HPDE6-E6E7 (cell line): ENCODE measurements around the gene RECK.
"Not testable (repeated sequence)": the region's sequence is repeated elsewhere in the genome, so short reads cannot be mapped to it uniquely, and the experiment has no call there.

Experiments
- DNase-seq: peaks from one replicate; pipeline ENCODE4 v3.0.0; 2011; ENCODE audit warnings: missing footprints; ENCODE audit errors: extremely low spot score

RECK gene

DNA sequence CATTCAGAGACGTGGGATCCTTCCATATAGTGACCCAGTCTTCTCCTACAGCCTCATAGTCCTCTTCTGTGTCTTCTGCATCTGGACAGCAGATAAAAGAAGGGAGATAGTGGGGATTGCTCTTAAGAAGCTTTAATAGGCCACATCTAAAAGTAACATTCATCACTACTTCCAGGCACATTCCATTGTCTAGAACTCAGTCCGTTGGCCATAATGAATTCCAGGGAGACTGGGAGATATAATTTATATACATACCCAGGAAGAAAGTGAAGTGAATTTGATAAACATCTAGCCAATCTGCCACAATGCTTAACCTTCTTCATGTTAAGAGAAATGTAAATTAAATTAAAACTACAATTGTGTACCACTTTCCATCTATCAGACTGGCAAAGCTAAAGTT is 77.3 kb downstream of the RECK start:
- DNase-seq = no peak

DNA sequence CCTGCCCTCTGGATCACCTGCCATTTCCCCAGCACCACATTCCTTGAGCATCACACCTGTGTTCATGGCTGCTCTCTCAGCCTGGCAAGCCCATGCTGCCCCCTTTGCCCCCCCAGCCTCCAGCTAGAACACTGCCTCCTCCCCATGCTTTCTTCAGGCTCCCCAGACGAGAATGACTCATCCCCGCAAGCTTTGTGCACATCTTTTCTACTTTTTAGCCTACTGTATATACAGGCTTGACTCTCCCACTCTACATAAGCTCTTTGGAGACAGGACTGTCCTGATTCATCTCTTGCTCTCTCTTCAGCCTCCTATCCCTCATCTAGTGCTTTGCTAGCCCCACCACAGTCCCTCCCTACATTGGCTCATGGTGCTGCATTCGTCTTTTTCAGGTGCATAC is 79.9 kb downstream of the RECK start:
- DNase-seq = no peak

DNA sequence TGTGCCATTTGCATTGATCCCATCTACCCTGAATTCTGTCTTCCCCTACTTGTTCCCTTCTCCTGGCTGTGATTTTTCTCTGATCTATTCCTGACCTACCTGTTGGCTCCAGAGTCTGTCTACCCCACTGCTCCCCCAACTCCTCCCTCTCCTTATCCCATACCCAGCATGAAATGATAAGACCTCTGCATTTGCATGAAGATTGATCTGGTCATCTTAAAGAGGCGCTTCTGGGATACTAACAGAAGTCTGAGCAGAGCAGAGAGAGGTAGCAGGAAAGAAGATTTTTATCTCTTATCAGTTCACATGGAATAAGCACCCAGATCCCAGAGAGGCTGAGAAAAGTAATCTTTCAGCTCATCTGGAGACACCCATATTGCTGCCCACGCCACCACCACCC is 81.5 kb downstream of the RECK start:
- no peak for DNase-seq

DNA sequence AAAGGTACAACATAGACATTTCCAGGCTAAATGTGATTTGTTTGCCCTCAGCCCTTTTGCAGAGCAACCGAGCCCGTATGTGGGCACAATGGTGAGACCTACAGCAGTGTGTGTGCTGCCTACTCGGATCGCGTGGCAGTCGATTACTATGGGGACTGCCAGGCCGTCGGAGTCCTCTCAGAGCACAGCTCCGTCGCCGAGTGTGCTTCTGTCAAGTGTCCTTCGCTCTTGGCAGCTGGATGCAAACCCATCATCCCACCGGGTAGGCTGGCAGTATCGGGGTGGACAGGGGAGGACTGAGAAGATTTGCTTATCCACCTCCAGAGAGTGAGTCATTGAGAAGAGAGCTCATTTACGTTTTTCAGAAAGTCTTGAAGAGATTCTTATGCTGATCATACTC is 82.0 kb downstream of the RECK start:
- no peak for DNase-seq

DNA sequence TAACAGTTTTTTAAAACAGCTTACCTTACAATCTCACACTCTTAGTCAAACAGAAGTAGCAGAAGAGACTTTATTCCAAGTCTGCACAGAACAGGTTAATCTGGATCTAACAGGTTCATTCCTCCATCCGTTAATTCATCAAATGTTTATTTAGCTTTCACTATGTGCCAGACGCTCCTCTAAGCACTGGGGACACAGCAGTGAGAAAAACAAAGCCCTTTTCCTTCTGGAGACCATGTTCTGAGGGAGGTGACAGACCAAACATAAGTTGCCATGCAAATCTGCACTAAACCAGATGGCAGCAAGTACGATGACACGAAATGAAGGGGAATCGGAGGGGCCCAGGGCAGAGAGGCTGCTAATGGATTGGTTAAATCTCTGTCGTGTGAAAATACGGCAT is 82.8 kb downstream of the RECK start:
- DNase-seq = no peak

DNA sequence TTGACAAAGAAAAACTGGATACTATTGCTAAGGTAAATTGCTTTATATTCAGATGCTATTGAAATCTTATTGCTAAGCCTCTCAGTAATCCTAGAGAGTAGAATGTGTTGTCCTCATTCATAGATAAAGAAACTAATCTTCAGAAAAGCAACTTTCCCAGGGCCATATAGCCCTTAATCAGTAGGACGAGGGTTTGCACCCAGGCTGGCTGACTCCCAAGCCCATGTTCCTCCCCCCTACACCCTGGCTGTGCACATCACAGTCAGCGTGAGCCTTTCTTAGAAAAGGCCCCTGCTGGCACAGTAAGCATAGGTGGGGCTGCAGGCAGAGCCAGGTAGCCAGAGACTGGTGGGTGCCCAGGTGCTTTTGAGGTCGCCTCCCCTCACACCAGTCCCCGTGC is 84.0 kb downstream of the RECK start:
- DNase-seq = no peak

DNA sequence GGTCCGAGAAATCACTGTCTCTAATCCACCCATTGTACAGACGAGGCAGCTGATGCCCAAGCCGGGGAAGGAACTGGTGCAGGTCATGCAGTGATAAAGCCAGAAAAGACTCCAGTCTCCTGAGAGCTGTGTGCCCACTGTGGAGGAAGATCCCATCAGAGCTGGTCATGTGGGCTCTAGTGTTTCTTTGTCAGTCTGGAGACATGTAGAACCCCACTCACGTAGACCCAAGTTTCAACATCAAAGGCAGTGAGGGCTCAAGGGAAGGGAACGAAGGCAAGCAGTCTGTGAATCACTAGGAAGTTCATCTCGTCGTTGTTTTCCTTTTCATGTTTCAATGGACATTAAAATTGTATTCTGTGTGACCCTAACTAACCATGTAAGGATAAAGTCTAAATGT is 85.3 kb downstream of the RECK start:
- DNase-seq = no peak

DNA sequence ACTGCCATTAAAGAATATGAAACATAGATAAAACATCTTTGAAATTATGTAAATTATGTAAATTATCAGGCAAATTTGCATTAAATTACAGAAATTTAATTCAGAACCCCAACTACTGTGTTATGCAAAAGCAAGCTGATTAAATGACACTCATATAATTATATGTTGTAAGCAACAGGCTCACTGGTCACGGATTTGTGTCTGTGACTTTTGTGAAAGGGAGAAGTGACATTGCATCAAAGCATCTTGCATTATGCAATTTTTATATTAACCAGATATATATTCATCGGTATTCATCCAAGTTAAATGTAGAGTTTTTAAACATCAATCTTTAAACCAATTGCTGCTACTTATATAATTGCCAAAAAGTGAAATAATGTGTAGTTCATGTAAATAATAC is 86.8 kb downstream of the RECK start:
- no peak for DNase-seq

DNA sequence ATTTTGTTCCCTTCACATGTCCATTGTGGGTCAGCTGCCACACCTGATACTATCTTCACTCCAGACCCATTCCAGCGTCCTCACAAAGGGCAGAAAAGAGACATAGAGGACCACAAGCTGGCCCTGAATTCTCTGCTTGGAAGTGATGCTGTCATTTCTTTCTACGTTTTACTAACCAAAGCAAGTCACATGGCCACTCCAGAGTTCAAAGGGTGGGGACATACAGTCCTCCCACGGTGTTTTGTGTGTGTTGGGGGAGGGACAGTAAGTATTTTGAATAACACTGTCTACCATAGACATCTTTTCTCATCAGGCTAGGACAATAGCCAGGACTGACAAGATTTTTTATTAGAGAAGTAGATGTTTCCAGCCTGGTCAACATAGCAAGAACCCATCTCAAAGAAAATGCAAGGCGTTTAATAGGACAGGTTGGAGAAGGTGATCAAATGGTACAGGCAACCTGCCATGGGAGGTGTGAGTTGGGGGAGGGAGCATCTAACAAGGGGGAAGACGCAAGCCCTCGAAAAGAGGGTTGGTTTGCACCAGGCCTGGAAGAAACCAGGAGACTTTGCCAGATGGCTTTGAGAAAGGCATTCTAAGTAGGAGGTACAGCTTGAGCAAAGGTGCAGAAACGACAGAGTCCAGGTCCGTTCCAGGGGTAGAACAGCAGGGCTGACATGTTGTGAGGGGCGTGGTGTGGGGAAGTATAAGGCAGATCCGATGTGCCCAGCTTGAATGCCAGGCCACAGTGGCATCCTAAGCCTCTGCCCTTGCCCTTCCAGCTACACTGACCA is 88.5 kb downstream of the RECK start:
- no peak for DNase-seq

DNA sequence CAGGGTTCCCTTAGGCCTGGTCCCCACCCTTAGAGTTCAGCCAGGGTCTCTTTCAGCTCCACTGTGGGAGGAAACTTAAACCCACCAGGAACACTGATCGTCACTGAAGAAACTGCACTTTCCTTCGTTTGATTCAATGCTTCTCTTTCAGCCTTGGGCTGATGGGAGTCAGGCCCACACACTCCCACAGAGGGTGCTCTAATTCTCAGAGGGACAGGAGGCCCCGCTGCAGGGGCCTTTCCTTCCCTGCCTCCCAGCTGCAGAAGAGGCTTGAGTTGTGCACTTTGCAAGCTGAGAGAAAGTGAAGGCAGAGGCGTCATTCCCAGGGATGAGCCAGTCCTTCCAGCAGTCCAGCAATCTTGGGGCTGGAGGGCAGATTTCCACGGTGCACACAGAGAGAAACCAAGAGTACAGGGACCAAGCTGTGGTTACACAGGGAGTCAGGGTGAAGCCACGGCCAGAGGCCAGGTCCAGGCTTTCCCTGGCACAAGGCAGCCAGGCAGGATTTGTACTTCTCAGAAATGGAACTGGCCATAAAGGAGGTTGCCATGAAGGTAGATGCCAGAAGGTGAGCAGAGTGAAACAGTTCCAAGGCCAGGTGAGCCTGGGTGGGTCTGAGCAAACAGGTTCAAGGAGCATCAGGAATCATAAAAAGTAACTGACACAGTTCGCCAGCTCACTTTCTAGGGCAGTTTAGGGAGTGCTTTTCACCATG is 89.5 kb downstream of the RECK start:
- DNase-seq = no peak

DNA sequence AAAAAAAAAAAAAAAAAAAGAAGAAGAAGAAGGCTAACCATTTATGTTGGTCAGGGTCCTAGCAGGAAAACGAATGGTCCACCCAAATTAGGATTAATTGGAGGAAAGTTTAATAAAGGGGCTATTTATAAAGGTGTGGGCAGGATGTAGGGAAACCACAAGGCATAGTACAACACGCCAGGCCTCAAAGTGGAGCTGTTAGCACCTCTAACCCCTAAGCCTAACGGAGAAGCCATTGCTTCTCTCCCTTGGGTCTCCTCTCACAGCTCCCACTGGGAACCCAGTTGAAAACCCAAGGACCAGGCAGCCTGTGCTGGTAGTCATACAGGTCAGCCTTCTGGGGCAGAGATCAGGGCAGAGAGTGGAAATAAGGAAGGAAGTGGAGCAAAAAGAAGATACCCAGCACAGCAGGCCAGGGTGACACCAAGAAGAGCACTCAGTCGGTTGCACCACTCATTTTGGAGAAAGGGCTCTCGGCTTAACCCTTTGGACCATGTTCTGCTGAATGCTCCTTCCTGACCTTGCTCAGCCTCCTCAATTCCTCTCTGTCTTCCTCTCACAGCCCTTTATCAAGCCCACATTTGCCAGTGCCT is 91.0 kb downstream of the RECK start:
- DNase-seq = no peak

DNA sequence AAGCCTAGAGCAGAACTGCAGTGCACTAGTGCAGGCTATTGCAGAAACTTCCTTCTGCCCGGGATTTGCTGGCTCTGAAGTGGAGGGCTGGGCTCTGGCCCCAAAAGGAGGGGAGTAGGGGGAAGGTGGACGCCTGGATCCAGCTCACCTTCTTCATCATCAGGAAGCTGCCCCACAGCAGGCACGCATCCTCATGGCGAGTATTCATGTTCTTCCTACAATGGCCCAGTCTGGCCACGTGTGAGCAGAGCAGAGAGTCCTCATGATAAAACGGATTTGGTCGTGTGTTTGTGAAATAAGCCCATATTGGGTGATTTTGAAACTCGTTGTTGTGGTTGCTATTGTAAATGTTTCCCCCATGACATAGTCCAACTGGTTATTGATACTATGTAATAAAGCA is 91.6 kb downstream of the RECK start:
- DNase-seq = no peak

DNA sequence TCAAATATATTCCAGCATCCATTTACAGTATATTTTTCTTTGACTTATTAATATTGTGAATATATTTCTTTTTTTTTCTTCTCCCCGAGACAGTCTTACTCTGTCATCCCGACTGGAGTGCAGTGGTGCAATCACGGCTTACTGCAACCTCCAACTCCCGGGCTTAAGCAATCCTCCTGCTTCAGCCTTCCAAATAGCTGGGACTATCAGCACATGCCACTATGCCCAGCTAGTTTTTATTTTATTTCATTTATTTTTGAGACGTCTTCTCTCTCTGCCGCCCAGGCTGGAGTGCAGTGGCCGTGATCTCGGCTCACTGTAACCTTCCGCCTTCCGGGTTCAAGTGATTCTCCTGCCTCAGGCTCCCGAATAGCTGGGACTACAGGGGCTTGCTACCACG is 92.4 kb downstream of the RECK start:
- DNase-seq = no peak

DNA sequence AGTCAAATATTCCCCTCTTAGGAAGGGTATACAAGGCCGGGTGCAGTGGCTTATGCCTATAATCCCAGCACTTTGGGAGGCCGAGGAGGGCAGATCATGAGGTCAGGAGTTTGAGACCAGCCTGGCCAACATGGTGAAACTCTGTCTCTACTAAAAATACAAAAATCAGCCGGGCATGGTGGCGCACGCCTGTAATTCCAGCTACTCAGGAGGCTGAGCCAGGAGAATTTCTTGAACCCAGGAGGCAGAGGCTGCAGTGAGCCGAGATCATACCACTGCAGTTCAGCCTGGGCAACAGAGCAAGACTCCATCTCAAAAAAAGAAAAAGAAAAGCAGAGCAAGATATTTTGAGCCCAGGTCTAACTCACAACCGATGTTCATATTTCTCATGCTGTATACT is 95.0 kb downstream of the RECK start:
- DNase-seq = not testable (repeated sequence)

DNA sequence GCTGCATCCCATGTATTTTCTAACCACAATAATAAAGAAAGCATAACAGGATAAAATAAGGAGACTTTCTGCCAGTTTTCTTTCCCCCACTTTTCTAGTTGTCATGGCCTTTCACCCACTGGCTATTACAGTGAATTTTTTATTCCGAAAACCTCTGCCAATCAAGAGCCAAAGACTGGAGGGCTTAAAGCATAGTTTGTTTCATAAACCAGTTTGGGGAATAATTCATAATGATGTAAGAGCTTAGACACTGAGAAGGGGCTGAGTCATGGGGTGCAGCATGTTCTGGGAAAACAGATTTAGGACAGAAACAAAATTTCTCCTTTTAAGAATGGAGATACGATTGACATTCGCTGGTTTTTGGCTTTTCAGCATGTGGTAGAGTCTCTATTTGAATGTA is 95.4 kb downstream of the RECK start:
- DNase-seq = no peak

DNA sequence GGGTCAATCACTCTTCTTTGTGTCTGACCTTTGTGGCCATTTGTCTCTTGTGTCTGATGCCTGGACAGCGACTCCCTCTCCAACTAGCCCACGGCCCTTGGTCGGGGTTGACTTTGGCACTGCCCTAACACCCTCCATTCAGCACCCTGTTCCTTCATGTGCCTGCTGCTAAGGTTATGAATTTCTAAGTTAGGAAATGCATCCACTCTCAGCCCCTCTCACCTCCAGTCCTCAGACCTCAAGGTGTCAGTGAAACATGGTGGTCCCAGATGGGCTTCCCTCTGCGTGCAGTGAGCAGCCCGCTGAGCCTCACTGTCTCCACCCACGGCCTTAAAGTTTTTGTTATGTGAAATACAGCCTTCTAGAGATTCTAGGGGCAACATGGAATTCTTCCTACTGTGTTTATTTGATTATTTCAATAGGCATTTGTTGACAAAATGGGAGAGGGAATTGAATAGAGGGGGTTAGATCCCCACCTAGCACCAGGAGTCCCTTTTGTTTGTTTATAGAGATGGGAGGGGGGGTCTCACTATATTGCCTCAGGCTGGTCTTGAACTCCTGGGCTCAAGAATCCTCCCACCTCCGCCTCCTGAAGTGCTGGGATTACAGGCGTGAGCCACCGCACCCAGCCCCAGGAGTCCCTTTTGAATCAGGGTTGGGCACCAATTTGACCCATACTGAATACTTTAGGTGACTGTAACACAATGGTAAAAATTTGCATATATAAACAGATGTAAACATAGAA is 98.2 kb downstream of the RECK start:
- DNase-seq = no peak

DNA sequence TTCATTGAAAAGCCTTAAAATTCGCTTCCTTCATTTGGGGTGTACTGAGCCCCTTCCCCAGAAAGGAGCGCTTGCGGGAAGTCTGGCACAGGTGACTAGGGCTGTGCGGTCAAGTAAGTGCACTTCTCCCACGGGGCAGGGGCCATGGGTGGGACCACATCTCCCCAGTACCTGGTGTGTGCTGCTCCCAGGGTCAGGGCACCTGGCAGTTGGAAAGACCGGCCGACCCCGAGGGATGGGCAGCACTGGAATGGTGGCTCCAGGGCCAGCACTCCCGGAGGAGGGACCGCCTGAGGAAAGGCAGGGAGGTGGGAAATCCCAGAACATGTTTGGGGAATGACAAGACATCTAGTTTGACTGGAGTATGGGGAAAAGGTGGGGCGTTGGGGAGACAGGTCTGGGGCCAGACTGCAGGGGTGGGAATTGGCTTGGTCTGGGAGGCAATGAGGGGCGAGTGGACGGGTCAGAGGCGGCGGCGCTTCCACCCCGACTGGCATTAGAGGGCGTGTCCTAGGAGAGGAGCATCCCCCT is 99.1 kb downstream of the RECK start:
- DNase-seq = no peak

DNA sequence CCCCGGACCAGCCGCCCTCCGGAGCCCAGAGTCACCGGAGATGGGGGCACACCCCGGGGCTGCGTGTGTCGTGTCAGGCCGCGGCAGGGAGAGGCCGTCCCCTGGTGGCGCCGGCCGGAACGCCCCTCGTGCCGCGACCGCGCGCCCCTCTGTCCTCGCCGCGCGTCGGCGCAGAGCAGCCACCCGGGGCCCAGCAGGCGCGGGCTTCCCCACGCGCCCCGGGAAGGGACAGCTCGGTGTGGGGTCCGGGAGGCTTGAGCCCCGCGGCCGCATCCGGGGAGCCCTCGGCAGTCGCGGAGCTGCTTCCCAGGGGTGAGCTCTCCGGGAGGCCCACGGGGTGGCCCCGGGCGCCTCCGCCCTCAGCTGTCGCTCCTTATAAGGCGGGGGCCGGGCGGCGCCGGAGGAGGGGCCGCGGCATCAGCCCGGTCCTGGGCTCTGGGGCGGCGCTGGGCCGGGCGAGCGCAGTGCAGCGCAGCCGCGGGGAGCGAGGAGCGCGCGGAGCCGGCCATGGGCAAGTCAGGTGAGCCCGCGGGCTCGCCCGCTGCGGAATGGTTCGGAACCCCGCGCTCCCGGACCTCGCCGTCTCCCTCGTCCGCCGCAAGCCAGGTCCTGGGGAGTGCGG is 99.7 kb downstream of the RECK start, which contains the start of gene GLIPR2:
Gene GLIPR2 (plus strand): TSS at position 462 of the 622 bp plus-strand sequence. CDS start 46 bp downstream, at position 508.
- peak; percentile 53 for DNase-seq

DNA sequence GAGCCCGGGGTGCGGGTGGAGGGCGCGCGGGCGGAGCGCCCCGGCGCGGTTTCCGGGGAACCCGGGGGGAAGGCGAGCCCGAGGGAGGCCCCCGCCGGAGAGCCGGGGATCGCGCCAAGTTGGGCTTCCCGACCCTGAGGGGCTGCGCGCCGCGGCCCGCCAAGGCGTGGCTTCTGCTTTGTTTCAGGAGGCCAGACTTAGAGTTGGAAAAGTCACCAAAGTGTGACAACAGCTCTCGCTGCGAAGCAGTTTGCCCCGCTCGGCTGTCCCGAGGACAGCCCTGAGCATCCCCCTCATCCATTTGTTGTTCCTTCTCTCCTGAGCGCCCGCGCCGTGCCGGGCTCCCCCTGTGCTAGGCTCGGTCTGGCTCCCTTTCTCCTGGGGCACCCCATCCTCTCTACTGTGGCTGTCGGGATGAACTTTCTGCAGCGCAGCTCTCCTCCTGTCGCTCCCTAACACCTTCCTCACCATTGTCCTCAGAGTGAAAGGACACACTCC is 100.2 kb downstream of the RECK start:
- no peak for DNase-seq

DNA sequence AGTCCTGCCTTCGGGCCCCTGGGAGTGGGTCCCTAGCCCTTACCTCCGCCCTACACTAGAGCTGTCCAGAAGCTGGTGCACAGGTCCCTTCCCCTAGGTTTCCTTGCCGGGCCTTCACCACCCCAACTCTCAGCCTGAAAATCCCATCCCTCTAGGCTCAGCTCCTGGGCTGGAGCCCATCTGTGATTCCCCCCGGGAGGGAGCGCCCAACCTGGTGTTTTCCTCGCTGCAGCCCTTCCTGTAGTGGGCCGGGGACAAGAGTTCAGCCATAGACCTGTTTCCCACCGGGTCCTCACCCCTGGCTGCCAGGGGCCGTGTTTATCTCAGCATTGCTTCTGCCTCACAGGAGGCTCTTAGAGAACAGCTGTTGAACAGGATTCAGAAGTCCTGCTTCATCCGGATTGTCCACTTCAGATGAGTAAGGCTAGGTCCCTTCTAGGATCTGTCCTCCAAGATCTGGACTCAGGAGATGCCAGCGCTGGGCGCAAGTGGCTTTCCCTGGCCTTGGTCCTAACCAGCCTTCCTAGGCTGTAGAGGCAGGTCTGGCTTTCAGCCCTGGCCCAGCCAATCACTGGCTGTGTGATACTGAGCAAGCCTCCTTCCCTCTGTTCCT is 100.8 kb downstream of the RECK start:
- DNase-seq = no peak

DNA sequence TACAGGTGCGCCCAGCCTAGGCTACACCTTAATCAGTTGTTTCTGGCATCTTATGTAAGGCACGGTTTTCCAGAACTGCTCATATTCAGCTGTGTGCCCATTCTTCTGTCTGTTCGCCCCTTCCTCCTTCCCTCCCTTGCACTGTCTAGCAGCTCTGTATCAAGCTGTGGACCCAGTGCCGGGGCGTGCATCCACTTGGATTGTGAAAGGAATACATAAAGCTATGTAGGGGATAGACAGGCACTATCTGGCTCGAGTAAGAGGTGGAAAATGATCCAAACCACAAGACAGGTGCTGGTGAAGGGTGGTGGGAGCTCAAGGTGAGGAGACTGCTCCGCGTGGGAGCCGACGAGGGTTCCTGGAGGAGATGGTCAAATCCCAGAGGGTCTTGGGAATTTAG is 101.8 kb downstream of the RECK start:
- DNase-seq = no peak
